22Rv1 (cell line): Measurements from ENCODE around the gene PEX14.
"Not testable (repeated sequence)": the region's sequence is repeated elsewhere in the genome, so short reads cannot be mapped to it uniquely, and the experiment has no call there.

Source experiments
- H3K27ac ChIP-seq: fragments of 450-650 bp; 2 replicates; pipeline ENCODE4 v1.5.1; 2017
- CTCF ChIP-seq: fragments of 450-650 bp; IDR thresholded peaks from 2 replicates; pipeline ENCODE4 v1.5.1; 2017; ENCODE audit warnings: mild to moderate bottlenecking
- ZFX ChIP-seq: fragments of 450-650 bp; IDR thresholded peaks from 2 replicates; pipeline ENCODE4 v1.6.1; 2017; ENCODE audit warnings: antibody characterized with exemption, borderline replicate concordance

PEX14 gene

DNA sequence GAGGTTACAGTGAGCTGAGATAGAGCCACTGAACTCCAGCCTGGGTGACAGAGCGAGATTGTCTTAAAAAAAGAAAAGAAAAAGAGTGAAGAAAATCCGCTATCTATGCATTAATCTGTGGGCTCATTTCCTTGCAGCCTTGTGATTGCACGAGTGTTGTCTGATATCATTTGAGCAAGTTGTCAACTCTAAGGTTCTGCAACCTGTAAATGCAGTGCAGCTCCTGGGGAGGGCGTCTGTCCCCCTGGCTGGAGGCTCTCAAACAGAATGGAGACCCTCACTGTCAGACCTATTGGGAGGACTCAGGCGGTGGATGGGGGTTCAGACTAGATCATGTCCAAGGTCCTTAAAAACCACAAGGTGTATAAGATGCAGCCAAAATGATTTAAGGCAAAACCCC, 18.7 kb upstream of the PEX14 start:
- TF ChIP-seq CTCF = no peak
- TF ChIP-seq ZFX = no peak
- no peak overlapping the region for H3K27ac ChIP-seq

- H3K27ac ChIP-seq = no peak overlapping the region
- TF ChIP-seq ZFX (no peak), CTCF (no peak)
Measured at GRCh38 chr1:10456661-10457060, 18.1 kb upstream of the PEX14 start.

DNA sequence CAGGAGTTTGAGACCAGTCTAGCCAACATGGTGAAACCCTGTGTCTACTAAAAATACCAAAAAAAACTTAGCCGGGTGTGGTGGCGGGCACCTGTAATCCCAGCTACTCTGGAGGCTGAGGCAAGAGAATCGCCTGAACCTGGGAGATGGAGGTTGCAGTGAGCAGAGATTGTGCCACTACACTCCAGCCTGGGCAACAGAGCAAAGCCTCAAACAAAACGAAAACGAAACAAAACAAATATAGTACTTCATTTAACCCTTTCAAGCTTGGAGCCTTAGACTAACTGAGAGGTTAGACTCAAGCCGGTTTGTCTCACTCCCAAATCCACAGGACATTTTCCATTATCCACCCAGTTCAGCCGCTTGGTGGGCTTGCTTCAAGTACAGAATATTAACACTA, 17.3 kb upstream of the PEX14 start:
- H3K27ac ChIP-seq = not testable (repeated sequence)

- no peak overlapping the region for H3K27ac ChIP-seq
- TF ChIP-seq CTCF = no peak
- no peak for TF ChIP-seq ZFX
Measured at GRCh38 chr1:10457875-10458274, 16.9 kb upstream of the PEX14 start.

GRCh38 chr1:10459184-10459583, 15.6 kb upstream of the PEX14 start:
- H3K27ac ChIP-seq = peak overlapping the region; percentile 23; the same call in 1 of the 2 replicates
- no peak for TF ChIP-seq CTCF
- no peak for TF ChIP-seq ZFX

DNA sequence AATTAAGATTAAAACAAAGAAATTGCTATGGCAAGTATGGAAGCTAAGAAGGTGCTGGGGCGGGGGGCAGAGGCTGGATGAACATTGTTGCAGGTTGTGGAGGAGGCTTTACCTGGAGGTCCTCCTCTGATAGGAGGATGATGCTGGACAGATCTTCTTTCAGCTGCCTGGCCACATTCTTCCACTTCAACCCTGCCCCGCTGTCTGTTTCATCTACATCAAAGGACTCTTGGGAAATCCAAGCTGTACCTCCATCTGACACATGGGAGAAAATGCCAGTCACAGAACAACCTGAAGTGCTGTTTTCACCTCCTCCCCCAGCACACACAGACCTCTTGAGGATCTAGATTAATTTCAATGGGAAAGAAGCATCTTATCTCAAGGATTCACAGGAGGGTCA, 7.7 kb upstream of the PEX14 start:
- TF ChIP-seq ZFX = no peak
- no peak for TF ChIP-seq CTCF
- no peak overlapping the region for H3K27ac ChIP-seq

- no peak overlapping the region for H3K27ac ChIP-seq
- TF ChIP-seq ZFX (no peak), CTCF (no peak)
Measured at GRCh38 chr1:10470043-10470442, 4.7 kb upstream of the PEX14 start.

GRCh38 chr1:10471411-10472219, 3.1 kb upstream of the PEX14 start:
- peak overlapping the region; percentile 65 for H3K27ac ChIP-seq
- no peak for TF ChIP-seq ZFX
- TF ChIP-seq CTCF = no peak
